ENCODE results near the gene LARP1. TPM values are rescaled to one million over a fixed set of nuclear protein-coding genes. Genes with fewer than 3 reads are reported as not detected.

LARP1 gene
- total and polyA plus RNA-seq, 9 of the 15 experiments (the other 6 are each of a cell fraction or from before 2014, with no cell fraction given), result 22.6 to 300 (median 92.0) TPM

DNA sequence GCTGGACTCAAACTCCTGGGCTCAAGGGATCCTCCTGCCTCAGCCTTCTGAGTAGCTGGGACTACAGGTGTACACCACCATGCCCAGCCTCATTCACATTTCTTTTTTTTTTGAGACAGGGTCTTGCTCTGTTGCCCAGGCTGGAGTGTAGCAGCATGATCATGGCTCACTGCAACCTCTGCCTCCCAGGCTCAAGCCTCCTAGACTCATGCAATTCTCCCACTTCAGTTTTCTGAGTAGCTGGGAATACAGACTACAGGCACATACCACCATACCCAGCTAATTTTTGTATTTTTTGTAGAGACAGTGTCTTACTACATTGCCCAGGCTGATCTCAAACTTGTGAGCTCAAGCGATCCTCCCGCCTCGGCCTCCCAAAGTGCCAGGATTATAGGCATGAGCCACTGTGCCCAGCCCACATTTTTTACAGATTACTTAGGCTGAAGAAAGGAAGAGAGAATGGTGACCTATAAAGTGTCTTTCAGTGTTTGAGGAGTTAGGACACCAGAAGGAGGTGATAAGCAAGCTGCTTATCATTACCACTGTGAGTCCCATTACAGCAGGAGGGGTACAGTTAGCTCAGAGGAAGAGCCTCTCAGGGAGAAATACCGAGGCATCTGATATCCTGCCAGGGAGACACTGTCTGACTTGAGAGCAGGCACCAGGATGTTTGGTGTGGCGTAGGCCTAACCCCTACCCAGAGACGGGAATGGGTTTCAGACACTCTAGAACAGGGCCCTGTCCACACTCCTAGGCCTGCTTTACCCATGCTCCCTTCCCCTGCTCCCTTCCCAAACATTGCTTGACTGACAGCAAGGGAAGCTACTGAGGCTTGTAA is 85.5 kb downstream of the LARP1 start (continued):
- TF ChIP-seq, protein P1, sequence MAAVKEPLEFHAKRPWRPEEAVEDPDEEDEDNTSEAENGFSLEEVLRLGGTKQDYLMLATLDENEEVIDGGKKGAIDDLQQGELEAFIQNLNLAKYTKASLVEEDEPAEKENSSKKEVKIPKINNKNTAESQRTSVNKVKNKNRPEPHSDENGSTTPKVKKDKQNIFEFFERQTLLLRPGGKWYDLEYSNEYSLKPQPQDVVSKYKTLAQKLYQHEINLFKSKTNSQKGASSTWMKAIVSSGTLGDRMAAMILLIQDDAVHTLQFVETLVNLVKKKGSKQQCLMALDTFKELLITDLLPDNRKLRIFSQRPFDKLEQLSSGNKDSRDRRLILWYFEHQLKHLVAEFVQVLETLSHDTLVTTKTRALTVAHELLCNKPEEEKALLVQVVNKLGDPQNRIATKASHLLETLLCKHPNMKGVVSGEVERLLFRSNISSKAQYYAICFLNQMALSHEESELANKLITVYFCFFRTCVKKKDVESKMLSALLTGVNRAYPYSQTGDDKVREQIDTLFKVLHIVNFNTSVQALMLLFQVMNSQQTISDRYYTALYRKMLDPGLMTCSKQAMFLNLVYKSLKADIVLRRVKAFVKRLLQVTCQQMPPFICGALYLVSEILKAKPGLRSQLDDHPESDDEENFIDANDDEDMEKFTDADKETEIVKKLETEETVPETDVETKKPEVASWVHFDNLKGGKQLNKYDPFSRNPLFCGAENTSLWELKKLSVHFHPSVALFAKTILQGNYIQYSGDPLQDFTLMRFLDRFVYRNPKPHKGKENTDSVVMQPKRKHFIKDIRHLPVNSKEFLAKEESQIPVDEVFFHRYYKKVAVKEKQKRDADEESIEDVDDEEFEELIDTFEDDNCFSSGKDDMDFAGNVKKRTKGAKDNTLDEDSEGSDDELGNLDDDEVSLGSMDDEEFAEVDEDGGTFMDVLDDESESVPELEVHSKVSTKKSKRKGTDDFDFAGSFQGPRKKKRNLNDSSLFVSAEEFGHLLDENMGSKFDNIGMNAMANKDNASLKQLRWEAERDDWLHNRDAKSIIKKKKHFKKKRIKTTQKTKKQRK (IDR thresholded peaks at IDR 0.05; ENCODE audit: borderline replicate concordance, low read depth, low read length), result no peak
- TF ChIP-seq SOX6 (IDR thresholded peaks at IDR 0.05) (peak; percentile 85), SAFB2 (IDR thresholded peaks at IDR 0.05; ENCODE audit: borderline replicate concordance, low read depth, low read length, severe bottlenecking) (no peak), ATF7 (IDR thresholded peaks at IDR 0.05) (peak; percentile 61; the same call in 1 of the 2 replicates), FOSL1 (tag; conservative IDR thresholded peaks at IDR 0.05) (peak; percentile 57), NEUROD1 (IDR thresholded peaks at IDR 0.05; ENCODE audit: borderline replicate concordance, low read depth, low read length, partially characterized antibody) (peak; percentile 72), TEAD1 (CRISPR knock-in tag; IDR thresholded peaks at IDR 0.05) (peak; percentile 83 to 91; a peak in 3 of 4 replicates), MAZ (CRISPR knock-in tag; conservative IDR thresholded peaks at IDR 0.05 in 1 of 2, IDR thresholded peaks at IDR 0.05 in 1 of 2) (peak; percentile 50 to 62; a peak in 2 of 4 replicates), NCOA1 (IDR thresholded peaks at IDR 0.05; ENCODE audit: low read depth) (peak; percentile 66; the same call in 1 of the 2 replicates)
- TF ChIP-seq, protein P2, sequence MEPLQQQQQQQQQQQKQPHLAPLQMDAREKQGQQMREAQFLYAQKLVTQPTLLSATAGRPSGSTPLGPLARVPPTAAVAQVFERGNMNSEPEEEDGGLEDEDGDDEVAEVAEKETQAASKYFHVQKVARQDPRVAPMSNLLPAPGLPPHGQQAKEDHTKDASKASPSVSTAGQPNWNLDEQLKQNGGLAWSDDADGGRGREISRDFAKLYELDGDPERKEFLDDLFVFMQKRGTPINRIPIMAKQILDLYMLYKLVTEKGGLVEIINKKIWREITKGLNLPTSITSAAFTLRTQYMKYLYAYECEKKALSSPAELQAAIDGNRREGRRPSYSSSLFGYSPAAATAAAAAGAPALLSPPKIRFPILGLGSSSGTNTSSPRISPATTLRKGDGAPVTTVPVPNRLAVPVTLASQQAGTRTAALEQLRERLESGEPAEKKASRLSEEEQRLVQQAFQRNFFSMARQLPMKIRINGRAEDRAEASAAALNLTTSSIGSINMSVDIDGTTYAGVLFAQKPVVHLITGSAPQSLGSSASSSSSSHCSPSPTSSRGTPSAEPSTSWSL (CRISPR knock-in tag; IDR thresholded peaks at IDR 0.05; ENCODE audit: borderline replicate concordance), result no peak
- TF ChIP-seq, protein P3, sequence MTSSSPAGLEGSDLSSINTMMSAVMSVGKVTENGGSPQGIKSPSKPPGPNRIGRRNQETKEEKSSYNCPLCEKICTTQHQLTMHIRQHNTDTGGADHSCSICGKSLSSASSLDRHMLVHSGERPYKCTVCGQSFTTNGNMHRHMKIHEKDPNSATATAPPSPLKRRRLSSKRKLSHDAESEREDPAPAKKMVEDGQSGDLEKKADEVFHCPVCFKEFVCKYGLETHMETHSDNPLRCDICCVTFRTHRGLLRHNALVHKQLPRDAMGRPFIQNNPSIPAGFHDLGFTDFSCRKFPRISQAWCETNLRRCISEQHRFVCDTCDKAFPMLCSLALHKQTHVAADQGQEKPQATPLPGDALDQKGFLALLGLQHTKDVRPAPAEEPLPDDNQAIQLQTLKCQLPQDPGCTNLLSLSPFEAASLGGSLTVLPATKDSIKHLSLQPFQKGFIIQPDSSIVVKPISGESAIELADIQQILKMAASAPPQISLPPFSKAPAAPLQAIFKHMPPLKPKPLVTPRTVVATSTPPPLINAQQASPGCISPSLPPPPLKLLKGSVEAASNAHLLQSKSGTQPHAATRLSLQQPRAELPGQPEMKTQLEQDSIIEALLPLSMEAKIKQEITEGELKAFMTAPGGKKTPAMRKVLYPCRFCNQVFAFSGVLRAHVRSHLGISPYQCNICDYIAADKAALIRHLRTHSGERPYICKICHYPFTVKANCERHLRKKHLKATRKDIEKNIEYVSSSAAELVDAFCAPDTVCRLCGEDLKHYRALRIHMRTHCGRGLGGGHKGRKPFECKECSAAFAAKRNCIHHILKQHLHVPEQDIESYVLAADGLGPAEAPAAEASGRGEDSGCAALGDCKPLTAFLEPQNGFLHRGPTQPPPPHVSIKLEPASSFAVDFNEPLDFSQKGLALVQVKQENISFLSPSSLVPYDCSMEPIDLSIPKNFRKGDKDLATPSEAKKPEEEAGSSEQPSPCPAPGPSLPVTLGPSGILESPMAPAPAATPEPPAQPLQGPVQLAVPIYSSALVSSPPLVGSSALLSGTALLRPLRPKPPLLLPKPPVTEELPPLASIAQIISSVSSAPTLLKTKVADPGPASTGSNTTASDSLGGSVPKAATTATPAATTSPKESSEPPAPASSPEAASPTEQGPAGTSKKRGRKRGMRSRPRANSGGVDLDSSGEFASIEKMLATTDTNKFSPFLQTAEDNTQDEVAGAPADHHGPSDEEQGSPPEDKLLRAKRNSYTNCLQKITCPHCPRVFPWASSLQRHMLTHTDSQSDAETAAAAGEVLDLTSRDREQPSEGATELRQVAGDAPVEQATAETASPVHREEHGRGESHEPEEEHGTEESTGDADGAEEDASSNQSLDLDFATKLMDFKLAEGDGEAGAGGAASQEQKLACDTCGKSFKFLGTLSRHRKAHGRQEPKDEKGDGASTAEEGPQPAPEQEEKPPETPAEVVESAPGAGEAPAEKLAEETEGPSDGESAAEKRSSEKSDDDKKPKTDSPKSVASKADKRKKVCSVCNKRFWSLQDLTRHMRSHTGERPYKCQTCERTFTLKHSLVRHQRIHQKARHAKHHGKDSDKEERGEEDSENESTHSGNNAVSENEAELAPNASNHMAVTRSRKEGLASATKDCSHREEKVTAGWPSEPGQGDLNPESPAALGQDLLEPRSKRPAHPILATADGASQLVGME (CRISPR knock-in tag; IDR thresholded peaks at IDR 0.05), result no peak
